Esophagus muscularis mucosa (tissue), 4 donors: Measurements from ENCODE around the gene UST. TPM values are rescaled to one million over a fixed set of nuclear protein-coding genes. Genes with fewer than 3 reads are reported as not detected.

Experiments used
- DNase-seq: peaks from one replicate; pipeline ENCODE4 v3.0.0-alpha.2; 2017; ENCODE audit errors: extremely low spot score
- H3K27ac ChIP-seq, 4 donors: fragments of 200-600 bp; sonication (generic); replicated peaks in 1 of 4; 1 replicate in 3 of 4; 2 replicates in 1 of 4; pipeline ENCODE4 v1.5.1; 2016 to 2019; ENCODE audit warnings: mild to moderate bottlenecking in 1 of 4
- H3K27me3 ChIP-seq, 4 donors: fragments of 200-600 bp; sonication (generic); one replicate each; pipeline versions ENCODE4 v1.5.1 to v1.6.0; 2016 to 2019
- H3K36me3 ChIP-seq, 4 donors: fragments of 200-600 bp; sonication (generic); one replicate each; pipeline ENCODE4 v1.5.1; 2016 to 2019
- H3K4me1 ChIP-seq, 4 donors: fragments of 200-600 bp; sonication (generic); one replicate each; pipeline ENCODE4 v1.5.1; 2016 to 2019
- H3K4me3 ChIP-seq, 4 donors: fragments of 200-600 bp; sonication (generic); 1 replicate in 2 of 4; 2 replicates in 2 of 4; pipeline ENCODE4 v1.5.1; 2016 to 2019; ENCODE audit warnings: mild to moderate bottlenecking in 4 of 4, moderate library complexity in 1 of 4
- H3K9me3 ChIP-seq, 4 donors: fragments of 200-600 bp; sonication (generic); 1 replicate in 3 of 4; 2 replicates in 1 of 4; pipeline ENCODE4 v1.5.1; 2016 to 2019
- CTCF ChIP-seq, 3 experiments: fragments of 200-600 bp in 2 of 3; fragments of 450-650 bp in 1 of 3; sonication (generic) in 2 of 3; IDR thresholded peaks; one replicate each; pipeline ENCODE4 v1.5.1; 2017 to 2019; ENCODE audit warnings: antibody characterized with exemption in 3 of 3, mild to moderate bottlenecking in 2 of 3, moderate library complexity in 1 of 3
- EP300 ChIP-seq: sonication (generic); formaldehyde crosslinking; IDR thresholded peaks from one replicate; pipeline ENCODE4 v1.6.1; 2017; ENCODE audit warnings: antibody characterized with exemption
- POLR2A ChIP-seq: fragments of 450-650 bp; IDR thresholded peaks from one replicate; pipeline ENCODE4 v1.6.1; 2017; ENCODE audit warnings: antibody characterized with exemption, moderate library complexity, mild to moderate bottlenecking, low read depth
- POLR2AphosphoS5 ChIP-seq, 2 donors: sonication (generic); formaldehyde crosslinking; IDR thresholded peaks; one replicate each; pipeline ENCODE4 v1.6.1; 2017; ENCODE audit warnings: antibody characterized with exemption in 2 of 2
- WGBS: methylation state at CpG from one replicate; pipeline ENCODE4 v1.1.5; 2018; 5-methylcytosine and 5-hydroxymethylcytosine counted together
- intact Hi-C: fragments of 100-400 bp; cut with DNase I; formaldehyde crosslinking; loops from one replicate; pipeline ENCODE4 v1.15.1; 2023
- total RNA-seq, 4 donors: library from RNA; depleted of rRNA; stranded (reverse); fragments of >200 nt; gene quantifications; one replicate each; pipeline versions ENCODE4 v1.1.0 to v1.2.1, GENCODE V29; 2016

Gene UST
- total RNA-seq, 4 donors from 2014 or later, result 29.1 to 46.3 (median 32.4) TPM

- no peaks in the 10 kb centered on the region for H3K9me3 ChIP-seq
- DNase-seq, result no peak
- H3K27me3 ChIP-seq, result no peaks in the 10 kb centered on the region
- peaks cover 0 to 7% (median 0%) of the 10 kb centered on the region in 4 donors for H3K4me1 ChIP-seq
- H3K36me3 ChIP-seq, result no peaks in the 10 kb centered on the region
- intact Hi-C loops, result no loop called here
- TF ChIP-seq EP300 (no peak), CTCF (IDR thresholded peaks at IDR 0.05) (no peak), POLR2AphosphoS5 (IDR thresholded peaks at IDR 0.05) (no peak), POLR2A (no peak)
- H3K27ac ChIP-seq, result no peak overlapping the region
- 100% methylated on average over 1 of the region's 1 CpG for WGBS
- no peak overlapping the region for H3K4me3 ChIP-seq
Observed at GRCh38 chr6:148824291-148824690, 77.5 kb downstream of the UST start.

- Histone ChIP-seq H3K4me1 (peaks cover 0 to 7% (median 0%) of the 10 kb centered on the region in 4 donors), H3K27me3 (no peaks in the 10 kb centered on the region), H3K27ac (no peak overlapping the region), H3K4me3 (no peak overlapping the region), H3K36me3 (no peaks in the 10 kb centered on the region), H3K9me3 (no peaks in the 10 kb centered on the region)
- TF ChIP-seq CTCF (IDR thresholded peaks at IDR 0.05) (no peak), POLR2A (no peak), EP300 (no peak), POLR2AphosphoS5 (IDR thresholded peaks at IDR 0.05) (no peak)
- DNase-seq, result no peak
- WGBS, result 92% methylated on average over 1 of the region's 1 CpG
- intact Hi-C loops, result no loop called here
Observed at GRCh38 chr6:148824960-148825359, 78.1 kb downstream of the UST start.

- no peaks in the 10 kb centered on the region for H3K36me3 ChIP-seq
- no peak for DNase-seq
- no peak overlapping the region for H3K4me3 ChIP-seq
- intact Hi-C loops, result no loop called here
- no peaks in the 10 kb centered on the region for H3K27me3 ChIP-seq
- no peak overlapping the region for H3K27ac ChIP-seq
- H3K9me3 ChIP-seq, result no peaks in the 10 kb centered on the region
- 76% methylated on average over 2 of the region's 2 CpGs for WGBS
- H3K4me1 ChIP-seq, result peaks cover 0 to 7% (median 0%) of the 10 kb centered on the region in 4 donors
- TF ChIP-seq EP300, result no peak
- TF ChIP-seq CTCF (IDR thresholded peaks at IDR 0.05), result no peak
- TF ChIP-seq POLR2AphosphoS5 (IDR thresholded peaks at IDR 0.05), result no peak
- no peak for TF ChIP-seq POLR2A
Observed at GRCh38 chr6:148825492-148825891, 78.7 kb downstream of the UST start.

GRCh38 chr6:148827416-148828045 lies 80.7 kb downstream of the UST start:
- H3K9me3 ChIP-seq, result no peaks in the 10 kb centered on the region
- H3K4me3 ChIP-seq, result no peak overlapping the region
- no peak for TF ChIP-seq EP300
- no peak for TF ChIP-seq POLR2A
- no peak for TF ChIP-seq POLR2AphosphoS5 (IDR thresholded peaks at IDR 0.05)
- no peak for TF ChIP-seq CTCF (IDR thresholded peaks at IDR 0.05)
- no peak for DNase-seq
- H3K27me3 ChIP-seq, result no peaks in the 10 kb centered on the region
- H3K4me1 ChIP-seq, result peaks cover 0 to 7% (median 0%) of the 10 kb centered on the region in 4 donors
- intact Hi-C loops, result no loop called here
- H3K36me3 ChIP-seq, result no peaks in the 10 kb centered on the region
- WGBS, result 80% methylated on average over 5 of the region's 5 CpGs
- no peak overlapping the region for H3K27ac ChIP-seq

- TF ChIP-seq POLR2AphosphoS5 (IDR thresholded peaks at IDR 0.05) (no peak), CTCF (IDR thresholded peaks at IDR 0.05) (no peak), EP300 (no peak), POLR2A (no peak)
Observed at GRCh38 chr6:148828047-148828446, 81.2 kb downstream of the UST start.

More at GRCh38 chr6:148828047-148828446, 81.2 kb downstream of the UST start:
- DNase-seq, result no peak
- Histone ChIP-seq H3K4me1 (peaks cover 0 to 7% (median 0%) of the 10 kb centered on the region in 4 donors), H3K4me3 (no peak overlapping the region), H3K27me3 (no peaks in the 10 kb centered on the region), H3K27ac (no peak overlapping the region), H3K36me3 (no peaks in the 10 kb centered on the region), H3K9me3 (no peaks in the 10 kb centered on the region)
- intact Hi-C loops, result no loop called here
- 83% methylated on average over 4 of the region's 4 CpGs for WGBS
